Rectal smooth muscle tissue (tissue), 1 donor: ENCODE data around the gene RASL10B.
A peak's percentile ranks its signal among the peaks of the same experiment; 100 is the strongest.

Experiments used
- H3K27ac ChIP-seq: one replicate; pipeline ENCODE4 v1.7.0; 2013; ENCODE audit warnings: low read depth, low read length, inconsistent platforms
- H3K27me3 ChIP-seq: one replicate; pipeline ENCODE4 v1.7.0; 2013; ENCODE audit warnings: low read length; ENCODE audit not compliant: control insufficient read depth, insufficient read depth
- H3K36me3 ChIP-seq: one replicate; pipeline ENCODE4 v1.7.0; 2013; ENCODE audit warnings: low read length; ENCODE audit not compliant: control insufficient read depth, insufficient read depth
- H3K4me1 ChIP-seq: one replicate; pipeline ENCODE4 v1.7.0; 2013; ENCODE audit warnings: low read length; ENCODE audit not compliant: control insufficient read depth, insufficient read depth
- H3K4me3 ChIP-seq: one replicate; pipeline ENCODE4 v1.7.0; 2013; ENCODE audit warnings: low read length
- H3K9ac ChIP-seq: one replicate; pipeline ENCODE4 v1.7.0; 2013; ENCODE audit warnings: low read length

Gene RASL10B

DNA sequence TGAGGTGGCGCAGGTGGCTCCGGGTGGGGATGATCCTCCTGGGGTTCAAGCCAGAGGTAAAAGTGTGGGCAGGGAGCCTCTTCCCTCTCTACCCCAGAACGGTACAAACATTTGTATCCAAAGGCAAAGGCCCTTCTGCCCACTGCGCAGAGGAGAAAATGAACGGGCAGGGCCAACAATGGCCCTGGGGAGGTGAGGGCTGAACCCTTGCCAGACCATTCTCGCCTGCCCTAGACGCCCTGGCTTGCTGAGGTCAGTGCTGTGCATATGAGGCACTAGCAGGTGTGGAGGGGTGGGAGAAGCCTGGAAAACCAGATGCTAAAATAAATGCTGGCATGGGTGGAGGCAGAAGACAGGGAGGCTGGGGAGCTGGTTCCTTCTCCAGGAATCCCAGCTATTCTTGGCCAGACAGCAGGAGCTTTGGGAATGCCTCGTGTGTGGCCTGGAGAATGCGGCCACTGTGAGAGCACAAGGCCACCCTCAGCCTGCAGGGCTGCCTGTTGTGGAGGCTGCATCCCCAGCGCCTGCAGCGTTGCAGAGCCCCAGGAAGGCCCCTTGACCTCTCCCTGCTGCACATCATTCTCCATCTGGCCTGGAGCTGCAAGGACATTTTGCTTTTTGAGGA lies 33.8 kb downstream of the RASL10B start:
- H3K4me3 ChIP-seq = no peak overlapping the region
- peaks cover 2% of the 10 kb centered on the region for H3K4me1 ChIP-seq
- H3K9ac ChIP-seq = no peak overlapping the region
- H3K27me3 ChIP-seq = no peaks in the 10 kb centered on the region
- H3K36me3 ChIP-seq = no peaks in the 10 kb centered on the region
- H3K27ac ChIP-seq = no peak overlapping the region

DNA sequence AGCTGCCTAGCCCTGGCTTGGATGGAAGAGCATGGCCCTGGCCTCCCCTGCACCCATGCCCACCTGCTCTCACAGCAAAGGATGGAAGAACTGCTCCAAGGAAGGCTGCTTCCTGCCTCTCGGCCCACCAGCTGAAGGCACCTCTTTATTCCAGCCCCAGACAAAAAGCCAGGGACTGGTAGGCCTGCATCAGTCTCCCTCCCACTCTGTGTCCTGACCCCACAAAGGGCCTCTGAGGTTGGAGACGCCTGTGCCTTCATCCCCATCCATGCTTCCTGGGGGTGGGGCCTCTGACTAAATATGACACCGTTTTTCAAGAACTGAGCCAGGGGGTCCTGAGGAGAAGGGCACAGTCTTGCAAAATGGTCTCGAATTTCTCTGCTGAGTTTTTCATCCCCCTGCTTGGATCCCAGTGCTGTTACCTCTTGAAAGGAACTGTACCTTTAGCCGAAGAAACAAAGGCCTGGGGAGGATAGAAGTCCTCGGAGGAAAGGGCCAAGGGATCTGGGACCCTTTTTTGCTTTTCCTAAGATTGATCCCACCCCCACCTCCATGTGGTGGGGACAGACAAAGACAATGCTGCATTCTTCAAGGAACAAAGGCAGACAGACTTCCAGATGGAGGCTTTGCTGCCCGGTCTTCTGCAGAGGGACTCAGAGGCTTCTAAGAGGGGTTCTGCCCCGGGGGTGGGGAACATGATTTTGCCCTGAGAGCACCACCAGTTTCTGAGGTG lies 34.5 kb downstream of the RASL10B start:
- Histone ChIP-seq H3K4me3 (no peak overlapping the region), H3K36me3 (no peaks in the 10 kb centered on the region), H3K27ac (no peak overlapping the region), H3K4me1 (peaks cover 2% of the 10 kb centered on the region), H3K27me3 (no peaks in the 10 kb centered on the region), H3K9ac (no peak overlapping the region)

DNA sequence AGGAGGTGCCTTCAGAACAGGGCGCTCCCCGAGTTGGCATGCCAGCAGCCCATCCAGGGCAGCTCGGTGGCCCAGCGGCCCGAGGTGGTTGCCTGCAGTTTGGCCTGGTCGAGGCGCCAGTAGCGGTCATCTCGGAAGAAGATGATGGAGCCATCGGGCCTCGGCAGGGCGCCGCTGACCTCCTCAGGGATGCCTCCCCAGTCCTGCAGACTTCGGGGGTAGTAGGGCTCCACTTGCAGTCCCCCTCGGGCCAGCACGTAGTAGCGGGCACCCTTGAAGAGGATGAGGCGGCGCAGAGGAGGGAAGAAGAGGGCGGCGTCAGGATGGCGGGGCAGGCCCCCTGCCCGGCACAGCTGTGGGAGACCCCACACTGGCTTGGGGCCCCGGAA lies 35.0 kb downstream of the RASL10B start:
- H3K27ac ChIP-seq = no peak overlapping the region
- H3K4me3 ChIP-seq = no peak overlapping the region
- no peaks in the 10 kb centered on the region for H3K27me3 ChIP-seq
- no peak overlapping the region for H3K9ac ChIP-seq
- no peaks in the 10 kb centered on the region for H3K36me3 ChIP-seq
- H3K4me1 ChIP-seq = peaks cover 2% of the 10 kb centered on the region

- Histone ChIP-seq H3K36me3 (no peaks in the 10 kb centered on the region), H3K4me1 (peaks cover 2% of the 10 kb centered on the region), H3K9ac (no peak overlapping the region), H3K27me3 (no peaks in the 10 kb centered on the region), H3K4me3 (no peak overlapping the region), H3K27ac (no peak overlapping the region)
These were observed 35.6 kb downstream of the RASL10B start for GRCh38 chr17:35766903-35767510.

- H3K9ac ChIP-seq = no peak overlapping the region
- H3K36me3 ChIP-seq = no peaks in the 10 kb centered on the region
- no peaks in the 10 kb centered on the region for H3K27me3 ChIP-seq
- no peak overlapping the region for H3K4me3 ChIP-seq
- no peak overlapping the region for H3K27ac ChIP-seq
- peaks cover 10% of the 10 kb centered on the region for H3K4me1 ChIP-seq
These were observed 37.4 kb downstream of the RASL10B start for GRCh38 chr17:35768797-35769196.

DNA sequence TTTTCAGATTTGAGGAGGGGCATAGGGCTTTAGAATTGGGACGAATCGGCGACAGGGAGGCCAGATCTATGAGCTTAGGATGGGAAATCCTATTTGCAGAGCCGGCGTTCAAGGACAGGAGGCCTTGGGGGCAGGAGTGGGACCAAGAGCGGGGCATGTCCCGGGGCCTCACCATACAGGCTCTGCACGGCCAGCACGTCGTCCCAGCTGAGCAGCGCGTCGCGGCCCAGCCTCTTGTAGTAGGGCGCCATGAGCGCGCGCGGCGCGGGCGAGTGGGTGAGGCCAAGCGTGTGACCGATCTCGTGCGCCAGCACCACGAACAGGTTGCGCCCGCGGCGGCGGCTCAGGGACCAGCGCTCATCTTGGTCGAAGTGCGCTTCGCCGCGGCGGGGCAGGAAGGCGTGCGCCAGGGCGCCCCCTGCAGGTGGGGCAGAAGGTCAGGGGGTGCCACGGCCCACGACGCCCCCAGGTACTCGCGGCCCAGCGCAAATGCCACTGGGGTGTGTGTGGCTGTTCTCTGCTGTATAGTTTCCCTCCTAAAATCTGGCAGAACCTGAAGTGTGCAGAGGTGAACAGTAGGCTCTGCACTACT lies 38.6 kb downstream of the RASL10B start:
- Histone ChIP-seq H3K4me1 (peaks cover 22% of the 10 kb centered on the region), H3K4me3 (no peak overlapping the region), H3K27ac (no peak overlapping the region), H3K9ac (no peak overlapping the region), H3K36me3 (no peaks in the 10 kb centered on the region), H3K27me3 (no peaks in the 10 kb centered on the region)

GRCh38 chr17:35773129-35773528 lies 41.7 kb downstream of the RASL10B start:
- Histone ChIP-seq H3K36me3 (peaks cover 3% of the 10 kb centered on the region), H3K27ac (peak overlapping the region; percentile 87)

DNA sequence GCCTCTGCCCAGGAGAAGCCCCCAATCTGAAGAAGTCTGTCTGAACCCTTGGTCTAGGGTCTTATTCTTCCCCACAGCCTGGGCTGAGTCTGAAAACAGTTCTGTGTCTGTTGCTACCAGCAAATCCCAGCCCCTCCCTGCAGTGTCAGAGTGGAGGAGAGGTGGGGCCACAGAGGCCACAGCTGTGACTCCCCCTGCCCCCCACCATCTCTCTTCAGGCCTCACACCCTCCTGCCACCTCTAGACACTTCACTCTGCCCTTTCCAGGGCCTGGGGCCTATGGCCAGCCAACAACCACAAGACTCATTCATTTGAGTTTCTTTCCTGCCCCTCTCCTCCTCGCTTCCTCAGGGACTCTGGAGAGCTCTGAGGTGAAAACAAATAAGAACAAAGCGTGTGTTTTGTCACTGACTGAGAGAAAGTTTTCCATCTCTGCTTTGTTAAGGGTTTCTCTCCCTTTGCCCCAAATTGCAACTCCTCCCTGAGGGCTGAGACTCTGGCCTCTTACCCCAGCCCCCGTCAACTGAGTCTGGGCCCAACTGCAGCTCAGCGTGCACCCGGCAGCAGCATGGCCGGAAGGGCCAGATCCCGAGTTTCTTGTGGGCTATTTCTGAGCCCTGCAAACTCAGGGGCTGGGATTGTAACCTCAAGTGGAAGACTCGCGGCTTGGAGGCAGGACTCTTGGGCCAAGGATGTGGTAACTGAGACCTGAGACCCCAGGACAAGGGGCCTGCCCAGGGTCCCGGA lies 42.4 kb downstream of the RASL10B start:
- Histone ChIP-seq H3K27ac (peak overlapping the region; percentile 87), H3K36me3 (peaks cover 6% of the 10 kb centered on the region), H3K4me1 (peaks cover 28% of the 10 kb centered on the region), H3K27me3 (no peaks in the 10 kb centered on the region), H3K4me3 (no peak overlapping the region), H3K9ac (no peak overlapping the region)

More at GRCh38 chr17:35773129-35773528, 41.7 kb downstream of the RASL10B start:
- H3K27me3 ChIP-seq = no peaks in the 10 kb centered on the region
- H3K9ac ChIP-seq = no peak overlapping the region
- H3K4me1 ChIP-seq = peaks cover 28% of the 10 kb centered on the region
- H3K4me3 ChIP-seq = no peak overlapping the region

- Histone ChIP-seq H3K9ac (no peak overlapping the region), H3K4me1 (peaks cover 28% of the 10 kb centered on the region), H3K27ac (peak overlapping the region; percentile 87)
These were observed 43.1 kb downstream of the RASL10B start for GRCh38 chr17:35774499-35774898.

DNA sequence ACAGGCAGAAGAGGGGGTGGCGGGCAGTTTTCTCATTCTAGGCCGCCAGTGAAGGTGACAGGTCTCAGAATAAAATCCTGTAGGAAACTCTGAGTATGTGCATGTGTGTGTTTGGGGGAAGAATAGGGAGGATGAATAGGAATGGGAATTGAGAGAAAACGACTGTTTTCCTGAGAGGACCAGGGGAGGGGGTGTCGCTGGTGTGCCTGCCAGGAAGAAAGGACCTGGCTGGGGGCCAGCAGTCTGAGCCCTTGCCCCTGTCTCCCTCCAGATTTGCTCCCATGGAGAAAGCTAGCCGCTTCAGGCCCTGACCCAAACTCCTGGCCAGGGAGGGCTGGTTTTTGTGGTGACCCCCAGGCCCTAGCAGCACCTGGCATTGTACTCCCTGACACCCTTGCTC lies 43.6 kb downstream of the RASL10B start:
- H3K4me3 ChIP-seq = peak overlapping the region; percentile 48
- H3K36me3 ChIP-seq = peaks cover 14% of the 10 kb centered on the region
- peak overlapping the region; percentile 87 for H3K27ac ChIP-seq
- no peaks in the 10 kb centered on the region for H3K27me3 ChIP-seq
- H3K9ac ChIP-seq = peak overlapping the region; percentile 22
- peaks cover 28% of the 10 kb centered on the region for H3K4me1 ChIP-seq

More at GRCh38 chr17:35774499-35774898, 43.1 kb downstream of the RASL10B start:
- Histone ChIP-seq H3K36me3 (peaks cover 13% of the 10 kb centered on the region), H3K27me3 (no peaks in the 10 kb centered on the region), H3K4me3 (peak overlapping the region; percentile 48)

GRCh38 chr17:35775583-35775982 lies 44.1 kb downstream of the RASL10B start:
- peak overlapping the region; percentile 87 for H3K27ac ChIP-seq
- H3K9ac ChIP-seq = no peak overlapping the region
- H3K4me3 ChIP-seq = no peak overlapping the region
- no peaks in the 10 kb centered on the region for H3K27me3 ChIP-seq
- H3K4me1 ChIP-seq = peaks cover 28% of the 10 kb centered on the region
- H3K36me3 ChIP-seq = peaks cover 14% of the 10 kb centered on the region

DNA sequence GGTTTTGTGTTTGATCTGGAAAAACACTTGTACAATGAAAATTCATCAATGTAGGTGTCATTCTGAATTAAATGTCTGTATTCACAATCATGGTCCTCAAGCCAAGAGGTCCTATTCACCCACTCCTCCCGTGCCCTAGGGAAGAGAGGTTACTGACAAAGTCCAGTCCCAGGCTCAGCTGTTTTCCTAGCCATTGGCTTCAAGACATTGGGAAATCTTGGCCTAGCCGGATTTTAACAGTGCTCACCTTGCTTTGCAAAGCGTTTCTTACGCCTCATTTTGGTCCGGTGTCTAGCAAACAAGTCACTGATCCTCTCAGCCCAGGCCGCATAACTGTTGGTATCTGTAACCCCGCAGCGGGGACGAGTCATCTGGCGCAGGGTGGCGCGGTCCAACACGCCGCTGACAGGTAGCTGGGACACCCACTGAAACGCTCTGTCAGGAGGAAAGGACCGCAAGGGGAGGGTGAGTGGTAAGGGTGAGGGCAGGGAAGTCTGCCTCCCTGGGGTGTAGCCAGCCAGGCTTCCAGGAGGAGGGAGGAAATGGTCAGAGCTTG lies 47.3 kb downstream of the RASL10B start:
- Histone ChIP-seq H3K36me3 (peaks cover 14% of the 10 kb centered on the region), H3K4me1 (peaks cover 24% of the 10 kb centered on the region), H3K27ac (no peak overlapping the region), H3K27me3 (no peaks in the 10 kb centered on the region), H3K4me3 (no peak overlapping the region), H3K9ac (no peak overlapping the region)
